Stimulated activated CD8-positive, alpha-beta memory T cell treated with anti-CD3 and anti-CD28 coated beads, Interleukin-12 subunit alpha, Interleukin-12 subunit beta, amount 100 ng/mL, for 4 hours (primary cell): ENCODE data around the gene IRX4.
"Not testable (repeated sequence)": the region's sequence is repeated elsewhere in the genome, so short reads cannot be mapped to it uniquely, and the experiment has no call there.

Experiments used
- DNase-seq: peaks from one replicate; pipeline ENCODE4 v3.0.0-alpha.2; 2020; ENCODE audit warnings: low read depth

IRX4 gene

GRCh38 chr5:1877103-1878049 is 5.3 kb downstream of the IRX4 start:
- DNase-seq, result no peak

- no peak for DNase-seq
Measured at GRCh38 chr5:1876660-1877064, 6.1 kb downstream of the IRX4 start.

- DNase-seq, result no peak
Measured at GRCh38 chr5:1875843-1876659, 6.7 kb downstream of the IRX4 start.

- DNase-seq, result no peak
Measured at GRCh38 chr5:1875281-1875842, 7.4 kb downstream of the IRX4 start.

GRCh38 chr5:1874771-1875220 is 7.9 kb downstream of the IRX4 start:
- no peak for DNase-seq

GRCh38 chr5:1874348-1874747 is 8.4 kb downstream of the IRX4 start:
- no peak for DNase-seq

GRCh38 chr5:1873243-1873959 is 9.3 kb downstream of the IRX4 start:
- no peak for DNase-seq

- DNase-seq, result no peak
Measured at GRCh38 chr5:1871441-1871840, 11.3 kb downstream of the IRX4 start.

GRCh38 chr5:1870435-1871272 is 12.1 kb downstream of the IRX4 start:
- DNase-seq, result not testable (repeated sequence)

GRCh38 chr5:1868886-1869475 is 13.7 kb downstream of the IRX4 start:
- no peak for DNase-seq

- no peak for DNase-seq
Measured at GRCh38 chr5:1867815-1868143, 14.9 kb downstream of the IRX4 start.

- no peak for DNase-seq
Measured at GRCh38 chr5:1867114-1867814, 15.5 kb downstream of the IRX4 start.

- no peak for DNase-seq
Measured at GRCh38 chr5:1865948-1866347, 16.8 kb downstream of the IRX4 start.

- no peak for DNase-seq
Measured at GRCh38 chr5:1865486-1865885, 17.2 kb downstream of the IRX4 start.

- no peak for DNase-seq
Measured at GRCh38 chr5:1864896-1865440, 17.8 kb downstream of the IRX4 start.

GRCh38 chr5:1860949-1861348 is 21.8 kb downstream of the IRX4 start:
- DNase-seq, result no peak

GRCh38 chr5:1860021-1860610 is 22.6 kb downstream of the IRX4 start:
- no peak for DNase-seq

- DNase-seq, result no peak
Measured at GRCh38 chr5:1859099-1859498, 23.6 kb downstream of the IRX4 start.

- DNase-seq, result no peak
Measured at GRCh38 chr5:1858436-1858835, 24.3 kb downstream of the IRX4 start.

- DNase-seq, result no peak
Measured at GRCh38 chr5:1857256-1857600, 25.5 kb downstream of the IRX4 start.
